NCI-H1417 (cell line): ENCODE data around the gene ODAPH.
A peak's percentile ranks its signal among the peaks of the same experiment; 100 is the strongest.

Experiments
- DNase-seq, 3 experiments: peaks; one replicate each; lab custom pipeline; 2025; lab: John Stamatoyannopoulos, UW

ODAPH gene

DNA sequence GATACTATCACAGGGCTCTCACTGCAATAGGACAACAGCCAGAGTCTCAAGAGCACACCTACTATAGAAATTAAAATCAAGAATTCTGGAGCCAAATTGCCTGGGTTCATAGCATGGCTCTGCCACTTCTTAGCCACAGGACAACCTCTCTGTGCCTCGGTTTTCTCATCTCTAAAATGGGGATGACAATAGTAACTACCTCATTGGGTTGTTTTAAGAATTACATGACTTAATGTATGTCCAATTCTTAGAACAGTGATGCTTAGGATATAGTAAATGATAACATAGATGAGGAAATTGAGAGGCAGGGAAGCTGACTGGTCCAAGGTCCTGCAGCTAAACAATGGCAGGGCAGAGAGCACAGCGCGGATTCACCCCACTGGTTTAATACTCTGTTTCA, 11.0 kb upstream of the ODAPH start:
- no peak for DNase-seq

DNA sequence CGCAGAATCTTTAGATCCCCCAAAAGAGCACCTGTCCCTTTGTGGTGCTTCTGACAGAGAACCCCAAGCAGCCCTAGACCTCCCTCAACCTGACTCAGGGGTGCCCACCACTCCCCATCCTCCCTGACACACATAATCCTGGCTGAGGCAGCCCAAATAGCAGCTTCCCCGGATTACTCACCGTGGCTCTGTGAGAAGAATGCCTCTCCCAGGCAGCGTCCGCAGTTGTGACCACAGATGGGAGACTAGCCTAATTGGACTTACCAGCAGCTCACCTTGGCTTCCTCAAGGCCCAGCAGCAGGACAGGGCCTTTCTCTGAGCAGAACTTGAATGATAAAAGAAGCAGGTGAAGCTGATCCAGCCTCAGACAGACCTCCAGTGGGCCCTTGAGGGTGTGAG, 10.3 kb upstream of the ODAPH start:
- DNase-seq, result no peak

DNA sequence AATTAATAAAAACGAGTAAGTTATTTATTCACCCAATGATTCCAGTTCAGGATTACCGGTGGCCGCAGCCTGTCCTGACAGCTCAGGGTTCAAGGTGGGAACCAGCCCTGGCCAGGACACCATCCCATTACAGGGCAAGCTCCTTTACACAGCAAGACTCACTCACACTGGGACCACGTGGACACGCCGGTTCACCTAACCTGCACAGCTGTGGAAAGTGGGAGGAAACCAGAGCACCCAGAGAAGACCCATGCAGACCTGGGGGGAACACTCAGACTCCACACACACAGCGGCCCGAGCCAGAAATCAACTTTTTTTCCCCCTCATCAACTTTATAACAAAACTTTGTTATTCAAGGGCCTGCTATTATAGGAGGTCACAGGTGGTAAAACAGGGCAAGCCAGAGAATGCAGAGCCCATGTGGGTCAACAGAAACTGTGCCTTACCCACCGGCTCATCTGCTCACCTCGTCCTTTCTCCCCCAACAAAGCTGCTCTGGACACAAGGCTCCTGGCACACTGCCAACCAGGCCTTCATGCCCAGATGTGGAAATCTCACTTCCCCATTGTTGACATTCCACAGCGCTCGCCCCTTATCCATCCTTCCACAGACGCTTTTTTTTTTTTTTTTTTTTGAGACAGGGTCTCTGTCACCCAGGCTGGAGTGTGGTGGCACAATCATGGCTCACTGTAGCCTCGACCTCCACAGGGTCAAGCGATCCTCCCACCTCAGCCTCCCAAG, 8.0 kb upstream of the ODAPH start:
- peak in 1 of 3 experiments; percentile 5 for DNase-seq

DNA sequence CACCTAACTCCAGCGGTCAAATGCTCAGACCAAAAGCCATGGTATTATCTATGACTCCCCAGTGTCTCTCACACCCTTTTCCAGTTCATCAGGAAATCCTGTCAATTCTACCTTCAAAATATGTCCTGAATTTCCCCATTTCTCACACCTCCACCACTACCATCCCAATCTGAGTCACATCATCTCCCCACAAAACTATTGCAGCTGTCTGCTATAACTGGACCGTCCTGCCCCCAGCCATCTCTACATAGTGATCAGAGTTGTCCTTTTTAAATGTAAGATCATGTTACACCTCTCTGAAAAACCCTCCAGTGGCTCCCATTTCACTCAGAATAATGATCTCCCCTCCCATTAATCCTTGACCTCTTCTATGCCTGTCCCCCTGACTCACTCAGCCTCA, 6.8 kb upstream of the ODAPH start:
- DNase-seq, result no peak

DNA sequence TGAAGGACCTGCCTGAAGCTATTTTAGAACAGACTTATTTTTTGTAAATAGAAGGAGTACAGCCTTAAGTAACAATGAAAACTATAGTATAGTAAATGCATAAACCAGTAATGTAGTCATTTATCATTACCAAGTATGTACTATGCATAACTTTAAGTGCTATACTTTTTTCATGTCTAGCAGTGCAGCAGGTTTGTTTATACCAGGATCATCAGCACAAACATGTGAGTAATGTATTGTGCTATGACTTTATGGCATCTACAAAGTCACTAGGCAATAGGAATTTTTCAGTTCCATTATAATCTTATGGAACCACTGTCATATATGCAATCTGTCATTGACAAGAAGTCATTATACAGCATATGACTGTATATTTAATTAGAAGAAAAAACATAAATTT, 3.4 kb upstream of the ODAPH start:
- DNase-seq, result no peak

DNA sequence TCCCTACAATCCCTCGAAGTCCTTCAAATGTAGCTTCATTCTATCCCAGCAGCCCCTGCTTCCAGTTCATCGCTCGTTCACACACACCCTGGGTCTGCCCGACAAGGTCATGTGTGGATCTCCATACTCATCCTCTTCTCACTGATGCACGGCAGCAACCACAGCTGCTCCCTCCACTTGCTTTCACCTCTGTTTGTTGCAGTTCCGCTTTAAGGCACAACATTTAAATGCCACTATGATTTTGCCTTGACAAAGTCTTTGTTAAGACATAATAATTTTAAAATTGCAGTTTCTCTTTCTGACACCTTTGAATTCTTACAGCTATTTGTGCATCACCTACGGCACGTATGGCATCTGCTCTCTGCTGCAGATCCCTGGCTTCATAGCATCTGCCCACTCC, 1.8 kb downstream of the ODAPH start:
- DNase-seq, result peak in 1 of 3 experiments; percentile 22

DNA sequence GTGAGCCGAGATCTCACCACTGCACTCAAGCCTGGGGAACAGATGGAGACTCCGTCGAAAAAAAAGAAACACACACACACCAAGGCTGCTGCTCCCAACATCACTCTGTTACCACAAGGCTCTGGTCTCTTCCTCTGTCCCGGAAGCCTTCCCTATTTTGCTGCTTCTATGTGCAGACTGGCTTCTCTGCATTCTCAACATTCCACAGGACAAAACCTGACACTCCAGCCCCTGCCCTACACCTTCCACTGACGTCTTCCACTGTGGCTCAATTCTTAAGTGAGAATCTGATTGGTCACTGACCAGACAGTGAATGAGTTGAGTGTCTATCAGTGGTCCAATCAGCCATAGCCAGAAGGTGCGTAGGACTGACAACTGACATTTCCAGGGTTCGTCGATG, 5.9 kb downstream of the ODAPH start:
- no peak for DNase-seq

DNA sequence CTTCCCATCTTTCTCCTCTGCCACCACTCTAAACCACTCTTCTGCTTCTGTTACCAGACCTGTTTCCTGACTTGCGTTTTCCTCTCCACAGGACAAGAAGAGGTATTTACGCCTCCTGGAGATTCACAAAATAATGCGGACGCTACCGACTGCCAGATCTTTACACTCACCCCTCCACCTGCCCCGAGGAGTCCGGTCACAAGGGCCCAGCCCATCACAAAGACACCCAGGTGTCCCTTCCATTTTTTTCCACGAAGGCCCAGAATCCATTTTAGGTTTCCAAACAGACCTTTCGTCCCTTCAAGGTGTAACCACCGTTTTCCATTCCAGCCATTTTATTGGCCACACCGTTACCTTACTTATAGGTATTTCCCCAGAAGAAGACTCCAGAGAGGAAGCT, 8.2 kb downstream of the ODAPH start:
- DNase-seq, result no peak

DNA sequence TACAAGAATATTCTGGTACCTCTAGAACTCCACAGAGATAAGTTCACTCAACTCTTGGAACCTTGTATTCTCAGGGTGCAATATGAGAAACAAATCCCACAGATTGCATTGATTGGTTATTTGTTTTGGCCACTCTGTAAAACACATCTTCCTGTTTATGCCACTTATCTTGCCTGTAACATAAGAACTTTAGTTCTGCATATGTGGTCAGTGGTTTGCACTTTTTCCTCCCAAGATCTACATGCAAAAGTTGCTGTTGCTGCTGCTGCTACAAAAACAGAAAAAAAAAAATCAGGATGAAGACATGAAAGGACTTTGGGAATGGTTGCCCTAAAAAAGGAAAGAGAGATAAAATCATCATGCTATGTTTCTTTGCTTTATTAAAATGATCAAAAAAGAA, 9.6 kb downstream of the ODAPH start:
- no peak for DNase-seq

DNA sequence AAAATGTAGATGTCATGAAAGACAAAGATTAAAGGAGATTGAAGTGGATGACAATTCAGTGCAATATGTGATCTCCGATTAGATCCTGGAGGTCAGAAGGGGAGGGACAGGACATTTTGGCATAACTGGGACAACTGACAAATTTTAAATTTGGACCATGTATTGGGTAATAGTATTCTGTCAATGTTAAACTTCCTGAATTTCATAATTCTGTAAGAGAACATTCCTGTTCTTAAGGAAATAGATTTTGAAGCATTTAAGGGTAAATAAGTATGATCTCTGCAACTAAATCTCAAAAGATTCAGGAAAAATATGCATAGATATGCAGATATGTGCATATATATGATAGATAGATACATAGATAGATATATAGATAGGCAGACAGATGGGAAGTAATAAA, 11.0 kb downstream of the ODAPH start:
- DNase-seq, result no peak

DNA sequence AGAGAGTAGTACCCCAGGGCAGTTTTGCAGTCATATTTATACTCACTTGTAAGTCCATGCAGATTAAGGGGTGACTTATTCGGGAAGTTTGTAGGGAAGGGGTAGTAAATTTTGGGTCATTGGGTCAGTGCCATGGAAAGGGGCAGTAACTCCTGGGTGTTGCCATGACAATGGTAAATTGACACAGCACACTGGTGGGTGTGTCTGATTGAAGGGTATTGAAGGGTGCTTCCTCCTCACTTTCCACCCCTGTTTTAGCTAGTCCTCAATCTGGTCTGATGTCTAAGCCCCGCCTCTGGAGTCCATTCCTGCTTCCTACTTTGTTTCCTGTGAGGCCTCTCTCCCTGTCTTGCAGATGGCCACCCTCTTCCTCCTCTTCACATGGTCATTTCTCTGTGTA, 11.9 kb downstream of the ODAPH start:
- DNase-seq, result no peak

DNA sequence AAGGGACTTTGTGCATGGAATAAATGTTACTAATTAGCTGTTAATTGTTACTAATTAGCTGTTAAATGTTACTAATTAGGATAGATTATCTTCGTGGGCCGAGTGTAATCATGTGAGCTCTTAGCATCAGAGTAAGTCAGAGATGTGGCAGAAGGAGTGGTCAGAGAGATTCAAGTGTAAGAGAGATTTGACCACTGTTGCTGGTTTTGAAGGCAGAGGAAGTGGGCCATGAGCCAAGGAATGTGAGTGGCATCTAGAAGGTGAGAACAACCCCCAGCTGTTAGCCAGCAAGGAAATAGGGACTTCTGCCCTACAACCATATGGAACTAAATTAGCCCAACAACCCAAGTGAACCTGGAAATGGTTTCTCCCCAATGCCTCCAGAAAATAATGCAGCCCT, 28.2 kb downstream of the ODAPH start:
- no peak for DNase-seq

DNA sequence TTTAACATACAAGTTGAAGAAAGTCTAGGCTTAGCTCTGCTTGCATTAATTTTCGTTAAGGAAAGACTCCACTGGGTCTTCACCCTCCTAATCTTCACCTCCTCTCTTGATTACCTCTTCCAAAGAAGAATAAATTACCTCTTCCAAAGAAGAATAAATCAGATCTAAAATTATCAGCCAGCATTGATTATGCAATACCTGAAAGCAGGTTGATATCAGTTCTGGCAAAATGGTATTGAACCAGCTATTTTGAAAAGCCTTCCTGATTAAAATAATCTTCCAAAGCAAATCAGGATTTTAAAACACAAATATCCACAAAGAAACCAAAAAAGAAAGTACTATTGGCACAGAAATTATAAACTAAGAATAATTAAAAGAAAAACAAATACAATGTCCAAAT, 37.5 kb downstream of the ODAPH start:
- DNase-seq, result no peak

DNA sequence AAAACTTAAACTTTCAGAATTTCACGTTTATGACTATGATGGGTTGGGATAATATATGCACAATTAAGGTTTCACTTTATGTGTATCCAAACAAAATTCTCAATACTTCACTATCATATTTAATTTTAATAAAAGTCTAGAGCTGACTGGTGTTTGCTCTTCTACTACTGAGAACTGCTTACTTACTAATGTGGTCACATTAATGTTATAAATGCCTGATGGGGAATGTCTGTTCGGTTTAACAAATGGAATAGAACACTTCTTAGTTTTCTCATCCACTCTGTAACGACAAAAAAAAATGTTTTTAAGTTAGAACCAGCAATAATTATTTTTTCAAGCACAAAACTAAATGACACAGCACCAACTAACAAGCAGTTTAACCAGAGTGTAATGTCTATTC, 40.2 kb downstream of the ODAPH start:
- no peak for DNase-seq

DNA sequence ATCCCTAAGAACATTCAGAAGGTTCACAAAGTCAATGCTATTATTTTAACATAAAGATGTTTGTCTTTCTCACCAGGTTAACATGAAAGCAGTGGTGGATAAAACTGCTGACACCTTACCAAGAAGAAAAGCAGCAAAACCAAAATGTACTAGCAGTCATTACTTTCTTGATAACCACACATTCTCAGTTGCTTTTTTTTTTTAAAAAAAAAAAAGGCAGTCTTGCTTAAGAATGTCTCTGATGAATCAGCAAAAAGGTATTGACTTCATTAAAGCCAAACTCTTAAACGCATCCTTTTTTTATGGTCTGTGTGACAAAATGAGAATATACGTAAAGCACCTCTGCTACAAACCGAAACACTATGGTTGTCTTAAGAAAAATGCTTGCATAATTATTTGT, 42.5 kb downstream of the ODAPH start:
- no peak for DNase-seq

DNA sequence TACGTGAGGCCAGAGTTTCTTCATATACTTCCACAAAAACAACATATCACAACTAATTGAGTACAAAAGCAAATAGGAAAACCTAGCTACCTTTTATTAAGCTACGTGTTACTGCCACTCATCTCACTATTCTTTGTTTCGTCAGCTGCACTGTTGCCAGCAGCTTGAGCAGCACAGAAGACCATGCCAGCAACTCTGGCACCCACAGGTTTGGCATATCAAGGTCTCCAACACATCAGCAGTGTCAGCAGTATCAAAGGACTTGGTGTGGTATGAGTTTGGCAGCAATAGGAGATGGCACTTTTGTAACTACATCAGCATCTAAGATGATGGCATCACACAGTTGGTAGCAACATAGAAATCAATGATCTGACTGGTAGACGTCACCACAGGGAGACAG, 43.8 kb downstream of the ODAPH start:
- DNase-seq, result no peak

DNA sequence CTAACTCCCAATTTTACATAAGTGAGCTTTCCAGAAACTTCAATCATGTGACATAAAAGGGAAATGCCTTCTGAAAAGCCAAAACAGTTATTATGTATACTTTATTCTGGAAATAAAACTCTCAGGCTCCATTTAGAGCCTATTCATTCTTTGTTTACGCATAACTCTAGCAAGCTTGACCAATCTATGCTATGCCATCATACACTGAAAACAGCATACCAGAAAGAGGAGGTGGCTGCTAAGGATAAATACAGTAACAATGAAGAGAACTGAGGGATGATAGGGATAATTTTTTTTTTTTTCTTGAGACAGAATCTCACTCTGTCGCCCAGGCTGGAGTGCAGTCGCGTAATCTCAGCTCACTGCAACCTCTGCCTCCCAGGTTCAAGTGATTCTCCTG, 50.1 kb downstream of the ODAPH start:
- no peak for DNase-seq

DNA sequence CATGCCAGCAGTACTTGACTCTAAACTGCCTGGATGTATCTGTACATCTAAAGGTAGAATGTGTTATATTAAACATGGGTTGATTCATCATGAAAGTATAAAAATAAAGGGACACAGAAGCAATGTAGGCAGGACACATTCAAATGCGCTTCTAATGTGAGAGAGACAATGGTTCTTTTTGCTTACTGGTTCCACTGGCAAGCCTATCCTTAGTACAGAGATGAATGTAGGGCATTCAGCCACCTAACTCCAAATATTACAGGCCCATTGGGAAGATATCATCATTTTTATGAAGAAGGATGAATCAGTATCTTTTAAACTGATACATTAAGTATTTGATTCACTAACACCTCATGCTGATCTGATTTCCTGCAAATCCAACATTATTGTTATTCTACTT, 56.4 kb downstream of the ODAPH start:
- no peak for DNase-seq
